Ureter (tissue), 1 donor: ENCODE measurements around the gene DDAH1. TPM values are rescaled to one million over a fixed set of nuclear protein-coding genes. Genes with fewer than 3 reads are reported as not detected.
"Not testable (repeated sequence)": the region's sequence is repeated elsewhere in the genome, so short reads cannot be mapped to it uniquely, and the experiment has no call there.

Source experiments
- DNase-seq: peaks from one replicate; pipeline ENCODE4 v3.0.0-alpha.2; 2020; ENCODE audit warnings: low spot score
- total RNA-seq: library from RNA; stranded (reverse); gene quantifications from one replicate; pipeline ENCODE4 v1.2.4, GENCODE V29; 2023
- donor health status: DM: yes; HTN: yes; CAD: no.

Gene DDAH1
- total RNA-seq, 1 donor from 2014 or later: 51.2 TPM

DNA sequence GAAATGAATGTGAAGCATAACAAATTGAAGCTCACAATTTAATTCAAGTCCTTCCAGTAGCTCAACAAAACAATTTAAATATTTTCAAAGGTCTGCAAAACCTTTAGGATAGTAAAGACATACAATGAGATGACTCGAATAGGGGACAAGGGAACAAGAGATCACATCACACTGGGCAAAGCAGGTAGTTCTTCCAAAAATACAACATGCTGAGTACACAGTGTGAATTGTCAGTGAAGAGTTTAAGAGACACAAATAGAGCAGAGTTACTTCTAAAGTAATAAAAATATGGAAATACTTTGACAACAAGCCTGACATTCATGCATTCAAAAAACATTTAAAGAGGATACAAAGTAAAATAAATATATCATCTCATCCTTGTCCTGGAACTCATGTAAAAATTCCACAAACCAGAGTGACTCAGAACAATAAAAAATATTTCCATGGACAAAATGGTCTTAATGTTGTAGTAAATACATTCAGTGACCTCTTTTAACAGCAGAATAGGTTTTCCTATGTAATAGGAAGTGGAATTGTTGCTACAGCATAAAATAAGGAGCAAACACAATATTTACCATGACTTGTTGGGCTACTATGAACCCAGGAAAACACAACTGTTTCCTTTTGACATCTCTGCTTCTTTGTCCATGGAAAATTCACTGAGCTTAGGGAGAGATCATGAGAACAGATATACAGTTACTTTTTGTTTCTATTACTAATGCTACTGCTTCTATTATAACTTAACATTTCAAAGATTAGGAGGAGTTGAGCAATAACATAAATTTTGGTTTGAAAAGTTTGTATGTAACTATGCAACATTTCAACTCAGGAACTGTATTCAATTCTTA, 104.9 kb downstream of the DDAH1 start:
- no peak for DNase-seq

GRCh38 chr1:85358702-85359438, 106.1 kb downstream of the DDAH1 start:
- no peak for DNase-seq

DNA sequence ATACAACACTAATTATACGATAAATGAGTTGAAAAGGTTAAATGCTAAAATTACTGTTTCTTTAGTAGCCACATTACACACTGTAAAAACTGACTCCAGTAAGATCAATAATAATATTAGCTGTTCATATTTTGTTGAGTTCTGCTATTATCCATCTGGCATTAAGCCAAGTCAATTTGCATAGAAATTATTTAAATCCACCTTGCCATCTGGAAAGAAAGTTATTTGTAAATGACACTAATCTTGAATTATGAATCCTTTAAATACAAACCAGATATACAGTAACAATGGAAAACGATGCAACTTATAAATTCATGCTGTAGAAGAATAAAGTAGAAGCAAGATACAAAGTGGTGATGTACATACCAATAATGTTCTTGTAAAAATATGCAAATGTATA, 107.1 kb downstream of the DDAH1 start:
- no peak for DNase-seq

GRCh38 chr1:85356130-85356529, 108.8 kb downstream of the DDAH1 start:
- DNase-seq: no peak

DNA sequence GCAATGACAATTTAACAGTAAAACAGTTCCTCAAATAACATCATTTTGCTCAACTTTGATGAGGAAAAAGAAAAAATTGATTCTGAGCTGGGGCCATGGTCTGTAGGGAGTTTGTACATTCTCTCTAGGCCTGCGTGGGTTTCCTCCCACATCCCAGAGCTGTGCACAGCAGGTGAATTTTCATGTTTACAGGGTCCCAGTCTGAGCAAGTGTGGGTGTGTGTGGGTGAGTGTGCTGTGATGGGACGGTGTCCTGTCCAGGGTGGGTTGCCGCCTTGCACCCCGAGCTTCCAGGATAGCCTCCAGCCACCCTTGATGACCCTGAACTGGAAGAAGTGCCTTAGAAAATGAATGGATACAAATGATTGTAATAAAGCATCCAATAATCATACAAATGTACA, 112.9 kb downstream of the DDAH1 start:
- no peak for DNase-seq

DNA sequence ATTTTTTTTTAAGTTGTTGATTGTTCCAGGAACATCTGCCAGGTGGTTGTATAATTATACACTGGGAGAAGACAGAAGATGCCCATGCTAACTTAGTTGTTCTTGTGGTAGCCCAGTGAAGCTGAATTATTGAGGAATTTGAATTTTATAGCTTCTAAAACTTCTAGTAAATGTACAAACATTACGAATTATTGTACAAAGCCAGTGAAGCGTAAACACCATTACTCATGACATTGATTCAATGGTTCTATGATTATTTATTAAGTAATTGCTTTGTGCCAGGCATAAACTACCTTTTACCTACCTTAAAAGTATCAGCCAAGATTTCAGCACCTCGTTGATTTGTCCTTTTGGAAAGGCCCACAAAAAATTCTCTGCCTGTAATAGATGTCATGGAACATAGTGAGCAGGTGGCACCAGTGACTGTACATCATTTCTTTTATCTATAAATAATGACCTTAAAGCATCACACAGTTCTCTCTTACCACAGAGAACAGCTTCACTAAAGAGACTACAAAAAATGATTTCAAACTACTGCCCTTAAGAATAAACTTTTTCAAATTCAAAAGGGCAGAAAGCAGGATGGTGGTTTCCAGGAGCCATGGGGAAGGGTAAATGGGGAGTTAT, 113.6 kb downstream of the DDAH1 start:
- no peak for DNase-seq

GRCh38 chr1:85349224-85349623, 115.7 kb downstream of the DDAH1 start:
- DNase-seq: no peak

GRCh38 chr1:85347908-85348307, 117.1 kb downstream of the DDAH1 start:
- DNase-seq: no peak

DNA sequence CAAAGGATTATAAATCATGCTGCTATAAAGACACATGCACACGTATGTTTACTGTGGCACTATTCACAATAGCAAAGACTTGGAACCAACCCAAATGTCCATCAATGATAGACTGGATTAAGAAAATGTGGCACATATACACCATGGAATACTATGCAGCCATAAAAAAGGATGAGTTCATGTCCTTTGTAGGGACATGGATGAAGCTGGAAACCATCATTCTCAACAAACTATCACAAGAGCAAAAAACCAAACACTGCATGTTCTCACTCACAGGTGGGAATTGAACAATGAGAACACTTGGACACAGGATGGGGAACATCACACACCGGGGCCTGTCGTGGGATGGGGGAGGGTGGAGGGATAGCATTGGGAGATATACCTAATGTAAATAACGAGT, 117.7 kb downstream of the DDAH1 start:
- not testable (repeated sequence) for DNase-seq

DNA sequence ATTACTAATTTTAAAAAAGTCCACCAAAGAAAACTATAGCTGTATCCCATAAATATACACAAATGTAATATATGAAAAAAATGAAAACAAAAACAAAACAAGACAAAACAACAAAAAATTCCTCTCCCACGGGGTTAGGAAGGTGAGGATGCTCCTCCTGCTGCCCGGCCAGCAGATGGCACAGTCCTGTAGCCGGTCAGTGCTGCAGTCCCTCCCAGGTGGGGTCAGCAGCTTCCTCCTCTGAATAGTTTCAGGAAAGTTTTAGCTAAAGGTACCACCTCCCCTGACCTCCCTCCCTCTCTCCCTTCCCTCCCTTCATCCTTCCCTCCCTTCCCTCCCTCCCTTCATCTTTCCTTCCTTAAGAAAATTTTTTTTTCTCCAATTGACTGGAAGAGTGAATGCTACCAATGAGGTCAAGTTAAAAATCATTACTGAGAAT, 120.7 kb downstream of the DDAH1 start:
- no peak for DNase-seq

DNA sequence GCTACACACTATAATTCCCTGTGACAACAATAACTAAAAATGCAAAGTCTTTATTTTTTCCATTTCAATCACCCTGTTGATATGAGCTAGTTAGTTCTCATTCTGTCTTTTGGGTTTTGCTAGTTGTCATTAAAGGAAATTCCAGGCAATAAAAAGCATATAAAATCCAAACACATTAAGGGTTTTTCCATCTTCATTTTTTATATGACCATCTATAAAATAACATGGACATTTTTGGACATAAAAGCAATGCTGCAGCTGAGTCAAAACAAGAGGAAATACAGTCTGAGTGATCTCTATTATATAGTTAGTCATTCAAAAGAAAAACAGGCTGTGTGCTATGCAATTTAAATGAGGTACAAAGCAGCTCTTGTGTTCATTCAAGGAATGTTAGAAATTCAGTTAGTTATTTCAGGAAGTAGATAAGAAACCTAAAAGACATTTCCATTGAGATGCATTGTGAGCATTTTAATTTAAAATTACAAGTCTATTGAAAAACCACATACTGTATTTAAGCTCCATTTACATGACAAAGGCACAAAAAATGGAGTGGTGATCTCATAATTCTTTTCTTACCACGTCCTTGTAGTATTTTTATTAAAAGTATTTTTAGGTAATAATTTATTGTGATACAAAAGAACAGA, 121.2 kb downstream of the DDAH1 start:
- DNase-seq: no peak

DNA sequence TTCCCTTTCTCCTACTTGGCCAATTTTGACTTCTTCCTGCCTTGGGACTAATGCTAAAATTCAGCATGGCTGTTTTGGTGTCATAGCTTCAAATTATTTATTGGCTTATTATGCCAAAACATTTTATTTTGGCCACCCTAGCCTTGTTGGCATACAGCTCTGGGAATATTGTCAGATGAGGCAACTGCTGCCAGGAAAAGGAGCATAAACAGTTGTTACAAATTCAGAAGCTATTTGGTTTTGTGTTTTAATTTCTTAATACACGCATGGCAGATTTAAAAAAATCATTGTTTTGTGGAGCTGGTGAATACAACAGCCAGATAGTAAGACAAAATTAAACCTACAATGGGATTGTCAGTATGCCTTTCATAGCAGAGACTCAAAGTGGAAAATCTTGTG, 121.7 kb downstream of the DDAH1 start:
- DNase-seq: no peak

GRCh38 chr1:85342207-85342606, 122.8 kb downstream of the DDAH1 start:
- DNase-seq: no peak

GRCh38 chr1:85340427-85340826, 124.5 kb downstream of the DDAH1 start:
- no peak for DNase-seq

GRCh38 chr1:85339656-85340399, 125.1 kb downstream of the DDAH1 start:
- DNase-seq: no peak

- DNase-seq: no peak
These were observed 125.9 kb downstream of the DDAH1 start for GRCh38 chr1:85339089-85339488.

GRCh38 chr1:85334962-85335361, 130.0 kb downstream of the DDAH1 start:
- no peak for DNase-seq

DNA sequence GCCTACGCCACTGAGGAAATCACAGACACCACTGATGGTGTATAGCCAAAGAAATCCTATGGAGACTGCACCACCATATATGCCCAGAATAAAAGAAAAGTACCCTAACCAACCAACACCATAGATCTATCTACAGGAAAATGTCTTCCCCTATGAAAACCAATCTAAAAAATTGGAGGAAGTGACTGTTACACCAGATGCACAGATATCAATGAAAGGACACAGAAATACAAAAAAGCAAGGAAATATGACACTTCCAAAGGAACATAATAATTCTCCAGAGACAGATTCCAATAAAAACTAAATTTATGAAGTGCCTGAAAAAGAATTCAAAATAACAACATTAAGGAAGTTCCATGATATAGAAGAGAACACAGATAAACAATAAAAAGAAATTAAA, 131.8 kb downstream of the DDAH1 start:
- DNase-seq: no peak

GRCh38 chr1:85332575-85332974, 132.4 kb downstream of the DDAH1 start:
- no peak for DNase-seq

DNA sequence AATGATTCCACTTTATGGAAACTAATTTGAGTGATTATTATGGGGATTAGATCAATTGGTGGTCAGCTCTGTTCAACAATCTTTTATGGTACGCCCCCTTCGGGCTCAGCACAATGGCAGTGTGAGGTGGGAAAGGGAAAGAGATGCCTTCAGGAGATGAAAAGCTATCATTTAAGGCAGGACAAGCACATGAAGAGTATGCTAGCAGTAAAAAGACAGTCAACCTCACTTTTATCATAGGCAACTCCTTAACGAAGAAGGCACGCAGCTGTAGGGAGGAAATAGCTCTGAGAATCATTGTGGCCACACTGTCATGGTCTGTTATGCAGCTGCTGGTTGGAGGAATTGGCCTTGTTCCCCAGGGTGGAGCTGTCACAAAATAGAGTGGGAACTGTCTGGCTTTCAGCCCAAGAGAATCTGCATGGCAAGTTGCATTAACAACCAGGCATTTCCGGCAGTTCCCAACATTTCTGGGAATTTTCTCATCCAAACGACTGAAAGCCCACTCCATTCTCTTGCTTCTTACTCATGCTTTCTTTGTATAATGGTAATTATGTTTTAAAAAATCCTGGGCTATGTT, 134.2 kb downstream of the DDAH1 start:
- DNase-seq: no peak

DNA sequence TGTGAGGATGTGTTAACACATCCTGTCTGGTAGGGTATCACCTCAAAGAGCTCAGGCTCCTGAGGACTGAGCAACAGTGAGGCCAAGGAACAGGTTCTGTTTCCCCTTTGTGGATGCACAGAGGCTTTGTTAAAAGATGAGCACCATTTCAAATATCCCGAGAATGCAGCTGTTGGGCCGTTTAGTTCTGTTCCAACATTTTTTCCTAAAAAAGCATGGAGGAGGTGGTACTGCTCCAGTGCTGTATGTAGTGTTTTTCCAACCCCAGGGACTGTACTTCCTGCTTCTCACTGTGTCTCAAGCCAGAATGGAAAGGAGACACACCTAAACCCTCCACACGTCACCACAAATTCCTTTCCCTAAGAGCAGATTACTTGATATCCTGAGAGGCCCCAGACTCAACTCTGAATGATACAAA, 134.7 kb downstream of the DDAH1 start:
- DNase-seq: no peak
